Heart right ventricle (tissue), 16 donors: ENCODE data around the gene ANXA11. TPM values are rescaled to one million over a fixed set of nuclear protein-coding genes. Genes with fewer than 3 reads are reported as not detected.

Experiments used
- ATAC-seq, 8 donors: fragments of 200-7000 bp; cut with Tn5 transposase; one replicate each; pipeline ENCODE4 v1.9.1; 2020; ENCODE audit warnings: mild to moderate bottlenecking in 8 of 8, moderate library complexity in 8 of 8, moderate number of reproducible peaks in 1 of 8
- DNase-seq, 2 donors: peaks; one replicate each; pipeline ENCODE4 v3.0.0-alpha.2; 2020
- H3K27ac ChIP-seq, 10 donors: fragments of 200-600 bp; sonication (generic) in 2 of 10; one replicate each; pipeline versions ENCODE4 v1.5.0 to v1.8.0; 2020 to 2022; ENCODE audit warnings: mild to moderate bottlenecking in 3 of 10
- H3K27me3 ChIP-seq, 7 donors: fragments of 200-600 bp; one replicate each; pipeline ENCODE4 v1.8.0; 2021 to 2022; ENCODE audit warnings: mild to moderate bottlenecking in 2 of 7
- H3K36me3 ChIP-seq, 9 donors: fragments of 200-600 bp; sonication (generic) in 1 of 9; one replicate each; pipeline versions ENCODE4 v1.5.0 to v1.8.0; 2020 to 2022; ENCODE audit warnings: mild to moderate bottlenecking in 2 of 9
- H3K4me1 ChIP-seq, 9 donors: fragments of 200-600 bp; sonication (generic) in 1 of 9; one replicate each; pipeline versions ENCODE4 v1.5.0 to v1.8.0; 2020 to 2022; ENCODE audit warnings: mild to moderate bottlenecking in 4 of 9
- H3K4me3 ChIP-seq, 10 donors: fragments of 200-600 bp; sonication (generic) in 2 of 10; one replicate each; pipeline versions ENCODE4 v1.5.0 to v1.8.0; 2020 to 2022; ENCODE audit warnings: mild to moderate bottlenecking in 7 of 10, moderate library complexity in 2 of 10
- H3K9me3 ChIP-seq, 11 donors: fragments of 200-600 bp in 10 of 11; sonication (generic) in 2 of 11; one replicate each; pipeline versions ENCODE4 v1.5.0 to v1.8.0; 2013 to 2022; ENCODE audit warnings: mild to moderate bottlenecking in 2 of 11, control low read depth in 1 of 11, moderate library complexity in 1 of 11
- WGBS, 2 donors: extraction: QIAGEN DNeasy Blood & Tissue Kit; methylation state at CpG; one replicate each; pipeline ENCODE4 v1.1.7; 2013; ENCODE audit warnings: inconsistent platforms in 1 of 2; 5-methylcytosine and 5-hydroxymethylcytosine counted together
- intact Hi-C, 10 donors: fragments of 100-400 bp; cut with DNase I; formaldehyde crosslinking; loops; one replicate each; pipeline versions ENCODE4 v1.11.1 to v1.14.2; 2022
- polyA plus RNA-seq, 2 donors: library from polyadenylated mRNA; stranded (reverse); fragments of 200-250 nt; gene quantifications; one replicate each; pipeline ENCODE4 v1.2.3, GENCODE V29; 2013
- total RNA-seq, 10 donors: library from RNA; stranded (reverse); fragmentation: NEBNext Ultra II Directional in 3 of 10; extraction: Animal tissue kit (Norgen Biotek cat#: 25700) in 3 of 10; gene quantifications; one replicate each; pipeline versions ENCODE4 v1.2.1 to v1.2.4, GENCODE V29; 2021 to 2023
- TF ChIP-seq, protein P1 (sequence below), 9 donors: fragments of 200-600 bp; sonication (generic) in 2 of 9; IDR thresholded peaks; one replicate each; pipeline versions ENCODE4 v1.5.0 to v1.8.0; 2021 to 2022; ENCODE audit warnings: antibody characterized with exemption in 9 of 9, mild to moderate bottlenecking in 5 of 9, moderate library complexity in 1 of 9
- donor health status: Arrhythmogenic right ventricular cardiomyopathy.
- donor health status: ischemic (EF 13 %, LVEDD 7.1; RV severe dilation, severe dysfunction).
- donor health status: healthy with polysubstance abuse.
- donor health status: DM: no; HTN: yes; CAD: no.
- donor health status: DM: no; HTN: no; CAD: no.
- donor health status: ischemic (EF 25% LVEDD 6.9; RV normal size, moderate dysfunction).
- donor health status: ischemic (EF 25% LVEDD 5.7; RV mildly dilated, moderate dysfunction).
- donor health status: healthy.
- donor health status: DM: yes; HTN: yes; CAD: no.
- donor health status: Ischemic cardiomyopathy.
- donor health status: ischemic (EF 35%, LVEDD 5.7; RV mildly dilated, moderate dysfunction).
- donor health status: nonischemic (EF 11% LVEDD 7.7; RV severe dilation, severe dysfunction).
- donor health status: DM: yes; HTN: yes; CAD: no.
- donor health status: PGD.
- donor health status: ischemic (EF 29% LVEDD 5.4; RV normal size, mild dysfunction).
- donor health status: nonischemic (EF 23%, LVEDD 6.1; RV moderate dilation, normal function).

Gene ANXA11
- total and polyA plus RNA-seq, 12 donors = 160 to 1,089 (median 422) TPM

DNA sequence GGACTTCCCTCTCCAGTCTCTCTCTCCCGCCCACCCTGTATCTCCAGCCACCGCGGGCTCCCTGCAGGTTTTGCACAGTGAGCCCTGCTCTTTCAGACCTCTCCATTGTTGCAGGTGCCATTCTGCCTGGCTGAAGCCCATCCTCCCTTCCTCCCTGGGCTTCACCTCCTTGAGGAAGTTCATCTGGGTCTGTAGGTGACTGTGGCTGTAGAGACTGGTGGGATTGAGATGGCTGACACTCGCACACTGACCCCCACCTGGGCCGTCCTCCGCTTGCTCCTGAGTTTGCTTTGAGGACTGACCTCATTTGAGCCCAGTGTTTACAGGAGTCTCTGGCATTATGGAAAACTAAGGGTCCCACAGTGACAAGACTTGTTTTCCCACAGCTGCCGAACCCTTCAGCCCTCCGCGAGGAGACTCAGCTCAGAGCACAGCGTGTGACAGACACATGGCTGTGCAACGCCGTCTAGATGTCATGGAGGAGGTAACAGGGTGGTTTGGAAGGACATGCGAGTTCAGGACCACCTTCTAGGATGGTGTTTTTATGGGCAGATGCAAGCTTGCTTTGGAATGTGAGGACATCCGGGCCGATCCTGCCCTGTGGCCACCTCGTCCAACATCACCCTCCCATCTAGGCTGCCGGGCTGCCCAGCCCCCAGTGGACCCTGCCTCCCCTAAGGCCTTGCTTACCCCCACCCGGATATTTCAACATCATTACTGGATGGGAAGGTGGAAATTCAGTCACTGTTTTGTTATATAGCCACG, 63.5 kb downstream of the ANXA11 start:
- Histone ChIP-seq H3K4me3 (no peak overlapping the region), H3K27me3 (peaks cover 0 to 3% (median 0%) of the 10 kb centered on the region in 7 donors), H3K36me3 (peaks cover 0 to 13% (median 0%) of the 10 kb centered on the region in 9 donors), H3K27ac (no peak overlapping the region), H3K4me1 (peaks cover 8 to 56% (median 36%) of the 10 kb centered on the region in 9 donors), H3K9me3 (no peaks in the 10 kb centered on the region)
- 63 to 73% methylated on average over 19 of the region's 19 CpGs for WGBS, 2 donors
- intact Hi-C loops = loop anchor here in 8 of 10 donors (2.0 to 10.0 kb wide), 8 partner anchors 63 to 605 kb away; partner anchors contain the start of genes ANXA11 (in 3 of the 8) and TMEM254 (in 1 of the 8)
- DNase-seq = no peak
- TF ChIP-seq, protein P1, sequence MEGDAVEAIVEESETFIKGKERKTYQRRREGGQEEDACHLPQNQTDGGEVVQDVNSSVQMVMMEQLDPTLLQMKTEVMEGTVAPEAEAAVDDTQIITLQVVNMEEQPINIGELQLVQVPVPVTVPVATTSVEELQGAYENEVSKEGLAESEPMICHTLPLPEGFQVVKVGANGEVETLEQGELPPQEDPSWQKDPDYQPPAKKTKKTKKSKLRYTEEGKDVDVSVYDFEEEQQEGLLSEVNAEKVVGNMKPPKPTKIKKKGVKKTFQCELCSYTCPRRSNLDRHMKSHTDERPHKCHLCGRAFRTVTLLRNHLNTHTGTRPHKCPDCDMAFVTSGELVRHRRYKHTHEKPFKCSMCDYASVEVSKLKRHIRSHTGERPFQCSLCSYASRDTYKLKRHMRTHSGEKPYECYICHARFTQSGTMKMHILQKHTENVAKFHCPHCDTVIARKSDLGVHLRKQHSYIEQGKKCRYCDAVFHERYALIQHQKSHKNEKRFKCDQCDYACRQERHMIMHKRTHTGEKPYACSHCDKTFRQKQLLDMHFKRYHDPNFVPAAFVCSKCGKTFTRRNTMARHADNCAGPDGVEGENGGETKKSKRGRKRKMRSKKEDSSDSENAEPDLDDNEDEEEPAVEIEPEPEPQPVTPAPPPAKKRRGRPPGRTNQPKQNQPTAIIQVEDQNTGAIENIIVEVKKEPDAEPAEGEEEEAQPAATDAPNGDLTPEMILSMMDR (IDR thresholded peaks at IDR 0.05) = no peak
- ATAC-seq = no peak

DNA sequence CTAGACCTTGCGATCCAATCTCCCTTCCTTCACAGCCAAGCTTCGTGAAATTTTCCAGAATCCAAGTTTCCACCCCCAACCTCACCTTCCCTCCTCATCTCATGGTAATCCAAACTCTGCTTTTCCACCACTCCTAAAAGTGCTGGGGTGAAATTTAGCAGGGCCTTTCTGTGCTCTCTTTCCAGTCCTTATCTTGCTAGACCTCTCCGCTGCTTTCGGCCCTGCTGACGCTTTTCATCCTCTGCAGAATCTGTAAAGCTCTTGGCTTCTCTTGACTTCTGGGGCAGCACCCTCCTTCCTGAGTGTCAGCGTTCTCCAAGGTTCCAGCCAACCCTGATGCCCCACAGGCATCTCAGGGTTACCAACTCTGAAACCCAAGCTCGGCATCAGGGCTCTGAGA, 65.1 kb downstream of the ANXA11 start:
- H3K4me1 ChIP-seq = peaks cover 12 to 69% (median 42%) of the 10 kb centered on the region in 9 donors
- no peak overlapping the region for H3K4me3 ChIP-seq

DNA sequence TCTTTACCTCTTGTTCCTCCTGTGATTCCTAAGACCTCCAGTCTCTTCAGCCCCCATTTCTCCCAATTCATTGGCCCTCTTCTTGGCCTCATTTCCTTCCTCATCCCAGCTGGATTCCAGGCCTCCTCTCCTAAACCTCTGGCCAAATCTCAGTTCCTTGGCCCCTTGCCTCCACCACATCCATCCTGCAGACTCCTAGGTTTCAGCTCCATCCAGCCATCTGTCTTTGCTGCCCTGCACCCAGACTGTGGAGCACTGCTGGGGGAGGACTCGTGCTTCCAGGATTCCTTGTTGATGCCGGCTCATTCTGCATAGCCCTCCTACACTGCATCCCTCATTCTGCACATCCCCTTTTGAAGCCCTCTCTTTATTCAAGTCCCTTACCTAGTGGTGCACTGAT, 66.1 kb downstream of the ANXA11 start:
- WGBS, 2 donors = 73 to 84% methylated on average over 2 of the region's 2 CpGs
- Histone ChIP-seq H3K4me1 (peaks cover 10 to 65% (median 33%) of the 10 kb centered on the region in 9 donors), H3K9me3 (no peaks in the 10 kb centered on the region), H3K4me3 (no peak overlapping the region), H3K27ac (no peak overlapping the region), H3K36me3 (peaks cover 0 to 12% (median 0%) of the 10 kb centered on the region in 9 donors), H3K27me3 (peaks cover 0 to 3% (median 0%) of the 10 kb centered on the region in 7 donors)
- ATAC-seq = no peak
- TF ChIP-seq, protein P1 (IDR thresholded peaks at IDR 0.05) = no peak
- DNase-seq = no peak
- intact Hi-C loops = loop anchor here in 1 of 10 donors (5.0 kb wide), 1 partner anchor 62 kb away; the partner anchor contains the start of gene TMEM254

More for the DNA sequence above, 65.1 kb downstream of the ANXA11 start:
- DNase-seq = no peak
- H3K36me3 ChIP-seq = peaks cover 0 to 13% (median 0%) of the 10 kb centered on the region in 9 donors
- H3K27me3 ChIP-seq = peaks cover 0 to 3% (median 0%) of the 10 kb centered on the region in 7 donors
- H3K9me3 ChIP-seq = no peaks in the 10 kb centered on the region
- WGBS, 2 donors = 79 to 86% methylated on average over 7 of the region's 7 CpGs
- no peak for ATAC-seq
- TF ChIP-seq, protein P1 (IDR thresholded peaks at IDR 0.05) = no peak
- no peak overlapping the region for H3K27ac ChIP-seq
- intact Hi-C loops = loop anchor here in 8 of 10 donors (2.0 to 10.0 kb wide), 8 partner anchors 65 to 603 kb away; partner anchors contain the start of genes ANXA11 (in 3 of the 8) and TMEM254 (in 1 of the 8)

DNA sequence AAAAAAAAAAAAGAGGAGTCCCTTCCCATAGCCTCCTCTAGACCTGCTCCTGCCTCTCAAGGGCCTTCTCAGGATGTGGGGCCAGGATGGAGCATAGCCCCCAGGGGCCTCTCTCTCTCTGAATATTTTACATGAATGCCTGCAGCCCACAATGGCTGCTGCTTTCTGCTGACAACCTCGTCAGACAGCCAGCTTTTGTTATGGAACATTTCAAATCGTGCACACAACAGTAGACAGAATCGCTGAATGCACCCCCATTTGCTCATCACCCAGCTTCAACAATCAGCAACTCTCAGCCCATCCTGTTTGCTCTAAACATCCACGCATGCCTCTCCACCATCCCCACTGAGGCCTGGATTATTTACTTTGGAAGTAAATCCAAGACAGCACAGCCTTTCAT, 67.4 kb downstream of the ANXA11 start:
- intact Hi-C loops = loop anchor here in 1 of 10 donors (5.0 kb wide), 1 partner anchor 61 kb away; the partner anchor contains the start of gene TMEM254
- Histone ChIP-seq H3K27me3 (peaks cover 0 to 15% (median 0%) of the 10 kb centered on the region in 7 donors), H3K4me1 (peaks cover 8 to 65% (median 32%) of the 10 kb centered on the region in 9 donors), H3K36me3 (peaks cover 0 to 6% (median 0%) of the 10 kb centered on the region in 9 donors), H3K4me3 (no peak overlapping the region), H3K27ac (peak overlapping the region; percentile 47 to 92 (median 82)), H3K9me3 (no peaks in the 10 kb centered on the region)
- TF ChIP-seq, protein P1 (IDR thresholded peaks at IDR 0.05) = no peak
- 53 to 62% methylated on average over 4 of the region's 4 CpGs for WGBS, 2 donors
- ATAC-seq = no peak
- DNase-seq = no peak
